ENCODE data around the gene SMARCA4.
"Not testable (repeated sequence)": the region's sequence is repeated elsewhere in the genome, so short reads cannot be mapped to it uniquely, and the experiment has no call there.

The SMARCA4 gene

GRCh38 chr19:11067356-11068113 is 106.7 kb downstream of the SMARCA4 start:
- Mint-ChIP-seq H3K36me3 (ENCODE audit: low read depth) (peaks cover 42% of the 10 kb centered on the region), H3K4me1 (peaks cover 4% of the 10 kb centered on the region), H3K9me3 (peaks cover 4% of the 10 kb centered on the region), H3K27ac (no peak overlapping the region), H3K4me3 (no peak overlapping the region), H3K27me3 (ENCODE audit: low read depth) (no peaks in the 10 kb centered on the region)
- TF ChIP-seq, protein P1, sequence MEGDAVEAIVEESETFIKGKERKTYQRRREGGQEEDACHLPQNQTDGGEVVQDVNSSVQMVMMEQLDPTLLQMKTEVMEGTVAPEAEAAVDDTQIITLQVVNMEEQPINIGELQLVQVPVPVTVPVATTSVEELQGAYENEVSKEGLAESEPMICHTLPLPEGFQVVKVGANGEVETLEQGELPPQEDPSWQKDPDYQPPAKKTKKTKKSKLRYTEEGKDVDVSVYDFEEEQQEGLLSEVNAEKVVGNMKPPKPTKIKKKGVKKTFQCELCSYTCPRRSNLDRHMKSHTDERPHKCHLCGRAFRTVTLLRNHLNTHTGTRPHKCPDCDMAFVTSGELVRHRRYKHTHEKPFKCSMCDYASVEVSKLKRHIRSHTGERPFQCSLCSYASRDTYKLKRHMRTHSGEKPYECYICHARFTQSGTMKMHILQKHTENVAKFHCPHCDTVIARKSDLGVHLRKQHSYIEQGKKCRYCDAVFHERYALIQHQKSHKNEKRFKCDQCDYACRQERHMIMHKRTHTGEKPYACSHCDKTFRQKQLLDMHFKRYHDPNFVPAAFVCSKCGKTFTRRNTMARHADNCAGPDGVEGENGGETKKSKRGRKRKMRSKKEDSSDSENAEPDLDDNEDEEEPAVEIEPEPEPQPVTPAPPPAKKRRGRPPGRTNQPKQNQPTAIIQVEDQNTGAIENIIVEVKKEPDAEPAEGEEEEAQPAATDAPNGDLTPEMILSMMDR (IDR thresholded peaks at IDR 0.05; ENCODE audit: unreplicated experiment in 3 of 3): no peak

- peaks cover 38% of the 10 kb centered on the region for H3K36me3 Mint-ChIP-seq (ENCODE audit: low read depth)
- TF ChIP-seq, protein P1 (IDR thresholded peaks at IDR 0.05; ENCODE audit: unreplicated experiment in 3 of 3): no peak
- no peak overlapping the region for H3K27ac Mint-ChIP-seq
- H3K27me3 Mint-ChIP-seq (ENCODE audit: low read depth): no peaks in the 10 kb centered on the region
- H3K9me3 Mint-ChIP-seq: peaks cover 4% of the 10 kb centered on the region
- H3K4me3 Mint-ChIP-seq: no peak overlapping the region
- peaks cover 4% of the 10 kb centered on the region for H3K4me1 Mint-ChIP-seq
These were observed 108.7 kb downstream of the SMARCA4 start for GRCh38 chr19:11069561-11069960.

DNA sequence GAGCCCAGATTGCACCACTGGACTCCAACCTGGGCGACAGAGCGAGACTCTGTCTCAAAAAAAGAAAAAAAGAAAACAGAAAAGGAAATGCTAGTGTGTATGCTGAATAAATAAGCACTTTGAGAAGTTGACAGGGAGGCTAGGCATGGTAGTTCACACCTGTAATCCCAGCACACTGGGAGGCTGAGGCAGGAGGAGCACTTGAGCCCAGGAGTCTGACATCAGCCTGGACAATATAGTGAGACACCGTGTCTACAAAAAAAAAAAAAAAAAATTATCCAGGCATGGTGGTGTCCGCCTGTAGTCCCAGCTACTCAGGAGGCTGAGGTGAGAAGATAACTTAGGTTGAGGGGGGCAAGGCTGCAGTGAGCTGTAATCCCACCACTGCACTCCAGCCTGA is 109.3 kb downstream of the SMARCA4 start:
- H3K27me3 Mint-ChIP-seq (ENCODE audit: low read depth): no peaks in the 10 kb centered on the region
- TF ChIP-seq, protein P1 (IDR thresholded peaks at IDR 0.05; ENCODE audit: unreplicated experiment in 3 of 3): no peak
- H3K9me3 Mint-ChIP-seq: peaks cover 4% of the 10 kb centered on the region
- H3K36me3 Mint-ChIP-seq (ENCODE audit: low read depth): peaks cover 33% of the 10 kb centered on the region
- no peak overlapping the region for H3K27ac Mint-ChIP-seq
- H3K4me1 Mint-ChIP-seq: peaks cover 2% of the 10 kb centered on the region
- no peak overlapping the region for H3K4me3 Mint-ChIP-seq

GRCh38 chr19:11073568-11073967 is 112.7 kb downstream of the SMARCA4 start:
- H3K4me3 Mint-ChIP-seq: no peak overlapping the region

GRCh38 chr19:11076792-11077191 is 116.0 kb downstream of the SMARCA4 start:
- not testable (repeated sequence) for H3K27me3 Mint-ChIP-seq (ENCODE audit: low read depth); H3K4me1 Mint-ChIP-seq; H3K27ac Mint-ChIP-seq; H3K36me3 Mint-ChIP-seq (ENCODE audit: low read depth); H3K9me3 Mint-ChIP-seq; H3K4me3 Mint-ChIP-seq

More at GRCh38 chr19:11073568-11073967, 112.7 kb downstream of the SMARCA4 start:
- peaks cover 10% of the 10 kb centered on the region for H3K36me3 Mint-ChIP-seq (ENCODE audit: low read depth)
- no peaks in the 10 kb centered on the region for H3K9me3 Mint-ChIP-seq
- H3K27ac Mint-ChIP-seq: no peak overlapping the region
- no peaks in the 10 kb centered on the region for H3K27me3 Mint-ChIP-seq (ENCODE audit: low read depth)
- no peaks in the 10 kb centered on the region for H3K4me1 Mint-ChIP-seq
- TF ChIP-seq, protein P1 (IDR thresholded peaks at IDR 0.05; ENCODE audit: unreplicated experiment in 3 of 3): no peak

GRCh38 chr19:11078893-11079292 is 118.1 kb downstream of the SMARCA4 start:
- no peak overlapping the region for H3K27ac Mint-ChIP-seq
- H3K4me3 Mint-ChIP-seq: no peak overlapping the region
- H3K36me3 Mint-ChIP-seq (ENCODE audit: low read depth): peaks cover 8% of the 10 kb centered on the region
- H3K27me3 Mint-ChIP-seq (ENCODE audit: low read depth): no peaks in the 10 kb centered on the region
- H3K9me3 Mint-ChIP-seq: no peaks in the 10 kb centered on the region
- peaks cover 2% of the 10 kb centered on the region for H3K4me1 Mint-ChIP-seq
- TF ChIP-seq, protein P1 (IDR thresholded peaks at IDR 0.05; ENCODE audit: unreplicated experiment in 3 of 3): no peak

Data from nephron (organoid).